GM12878 (cell line): Measurements from ENCODE around the gene BPIFA1. TPM values are rescaled to one million over a fixed set of nuclear protein-coding genes. Genes with fewer than 3 reads are reported as not detected.

Source experiments
- ATAC-seq: fragments of 200-7000 bp; cut with Tn5 transposase; 3 replicates; pipeline ENCODE4 v1.9.1; 2020; ENCODE audit warnings: mild to moderate bottlenecking, moderate library complexity
- BruUV-seq: library from RNA; stranded (reverse); fragments of 400-500 nt; replicated peaks from 2 replicates; lab custom pipeline; 2021; lab: Mats Ljungman, UMichigan
- CTCF ChIA-PET: fragments of 300-600 bp; sonication (Branson Sonifier 250); formaldehyde crosslinking; extraction: SDS; loops from one replicate; lab custom pipeline; 2021; ENCODE audit warnings: inconsistent platforms; lab: Yijun Ruan, JAX
- POLR2A ChIA-PET: fragments of 350-600 bp; formaldehyde crosslinking; extraction: SDS; loops from one replicate; lab custom pipeline; 2021; ENCODE audit warnings: inconsistent platforms; lab: Charles Lee
- RAD21 ChIA-PET: fragments of 300-600 bp; sonication (Branson Sonifier 250); formaldehyde crosslinking; loops from one replicate; lab custom pipeline; 2023; ENCODE audit warnings: antibody characterized with exemption; ENCODE audit not compliant: unreplicated experiment; lab: Charles Lee
- SMC1A ChIA-PET: fragments of 300-600 bp; sonication (Branson Sonifier 250); formaldehyde crosslinking; loops from one replicate; lab custom pipeline; 2023; ENCODE audit not compliant: unreplicated experiment, uncharacterized antibody; lab: Charles Lee
- DNase-seq: peaks from one replicate; pipeline ENCODE4 v3.0.0-alpha.2; 2011; ENCODE audit warnings: low read depth, low spot score
- FAIRE-seq: peaks from 3 replicates; lab custom pipeline; 2011; peaks lifted over from hg19 to GRCh38; lab: Jason Lieb, UNC
- H2AFZ ChIP-seq: 2 replicates; pipeline ENCODE4 v1.6.0; 2011; ENCODE audit warnings: low read depth, low read length, control low read depth; ENCODE audit not compliant: control insufficient read depth
- H3K27ac ChIP-seq: 2 replicates; pipeline ENCODE4 v1.5.1; 2011; ENCODE audit warnings: control low read depth; ENCODE audit not compliant: control insufficient read depth, insufficient read depth
- H3K27me3 ChIP-seq, 2 experiments: replicated peaks in 1 of 2; 2 replicates each; pipeline versions ENCODE4 v1.6.0 to v1.6.1; 2011; ENCODE audit warnings: low read length in 1 of 2; ENCODE audit not compliant: control insufficient read depth in 2 of 2, insufficient read depth in 2 of 2
- H3K36me3 ChIP-seq, 2 experiments: 2 replicates each; pipeline ENCODE4 v1.5.1; 2011; ENCODE audit warnings: low read length in 1 of 2; ENCODE audit not compliant: control insufficient read depth in 2 of 2, insufficient read depth in 2 of 2
- H3K4me1 ChIP-seq: 2 replicates; pipeline ENCODE4 v1.6.1; 2011; ENCODE audit warnings: mild to moderate bottlenecking, low read length, moderate library complexity, mixed read lengths; ENCODE audit not compliant: control insufficient read depth, insufficient read depth
- H3K4me2 ChIP-seq: 2 replicates; pipeline ENCODE4 v1.6.0; 2011; ENCODE audit warnings: control low read depth; ENCODE audit not compliant: control insufficient read depth, insufficient read depth
- H3K4me3 ChIP-seq: fragments of 200-600 bp; sonication (generic); 2 replicates; pipeline ENCODE4 v1.5.1; 2016
- H3K79me2 ChIP-seq: 2 replicates; pipeline ENCODE4 v1.6.0; 2011; ENCODE audit warnings: low read length; ENCODE audit not compliant: control insufficient read depth, insufficient read depth
- H3K9ac ChIP-seq: 2 replicates; pipeline ENCODE4 v1.8.0; 2011; ENCODE audit warnings: low read length, control low read depth, mixed read lengths; ENCODE audit not compliant: control insufficient read depth, insufficient read depth
- H3K9me3 ChIP-seq: replicated peaks from 3 replicates; pipeline ENCODE4 v1.5.1; 2011; ENCODE audit warnings: mild to moderate bottlenecking, low read length; ENCODE audit not compliant: control insufficient read depth, insufficient read depth
- H4K20me1 ChIP-seq: 2 replicates; pipeline ENCODE4 v1.6.0; 2011; ENCODE audit not compliant: control insufficient read depth, insufficient read depth
- ATF3 ChIP-seq: IDR thresholded peaks from 2 replicates; pipeline ENCODE4 v1.6.1; 2011; ENCODE audit warnings: low read depth, mild to moderate bottlenecking, low read length, moderate library complexity, borderline replicate concordance; ENCODE audit errors: extremely low read depth
- BHLHE40 ChIP-seq, 2 experiments: fragments of 450-650 bp in 1 of 2; IDR thresholded peaks; 2 replicates each; pipeline ENCODE4 v1.6.1; 2011 to 2017; ENCODE audit warnings: low read depth in 2 of 2, borderline replicate concordance in 1 of 2, improper control_type of control experiment in 1 of 2, low read length in 1 of 2, mild to moderate bottlenecking in 1 of 2
- CHD4 ChIP-seq: fragments of 200-600 bp; sonication (generic); IDR thresholded peaks from 2 replicates; pipeline ENCODE4 v1.6.1; 2016; ENCODE audit warnings: mild to moderate bottlenecking
- HCFC1 ChIP-seq: fragments of 150-350 bp; IDR thresholded peaks from 2 replicates; pipeline ENCODE4 v1.6.1; 2014; ENCODE audit warnings: low read length
- JUND ChIP-seq: IDR thresholded peaks from 2 replicates; pipeline ENCODE4 v1.6.1; 2012; ENCODE audit warnings: low read depth, mild to moderate bottlenecking, low read length, improper control_type of control experiment, moderate library complexity
- MAX ChIP-seq: IDR thresholded peaks from 2 replicates; pipeline ENCODE4 v1.6.1; 2012; ENCODE audit warnings: low read depth, low read length, improper control_type of control experiment
- PAX5 ChIP-seq: IDR thresholded peaks from 2 replicates; pipeline ENCODE4 v1.6.1; 2011; ENCODE audit warnings: low read depth, low read length, borderline replicate concordance
- SIX5 ChIP-seq: IDR thresholded peaks from 2 replicates; pipeline ENCODE4 v1.6.1; 2011; ENCODE audit warnings: mild to moderate bottlenecking, low read depth, low read length, moderate library complexity; ENCODE audit not compliant: severe bottlenecking
- SP1 ChIP-seq: IDR thresholded peaks from one replicate; pipeline ENCODE4 v1.6.1; 2011; ENCODE audit warnings: low read depth, low read length
- TAF1 ChIP-seq: IDR thresholded peaks from 2 replicates; pipeline ENCODE4 v1.6.1; 2011; ENCODE audit warnings: mild to moderate bottlenecking, low read depth, low read length, borderline replicate concordance
- ZBED1 ChIP-seq: IDR thresholded peaks from 2 replicates; pipeline ENCODE4 v1.6.1; 2016; ENCODE audit warnings: borderline replicate concordance
- ZNF592 ChIP-seq: fragments of 450-650 bp; IDR thresholded peaks from 2 replicates; pipeline ENCODE4 v1.6.1; 2017; ENCODE audit warnings: mild to moderate bottlenecking, moderate library complexity
- ZNF622 ChIP-seq: fragments of 450-650 bp; IDR thresholded peaks from 2 replicates; pipeline ENCODE4 v1.6.1; 2017; ENCODE audit warnings: mild to moderate bottlenecking, inconsistent platforms
- WGBS: methylation state at CpG from one replicate; pipeline ENCODE4 v1.1.6; 2016; ENCODE audit warnings: low lambda C conversion rate; ENCODE audit not compliant: insufficient replicate concordance, insufficient coverage; ENCODE audit errors: missing lambda C conversion rate; 5-methylcytosine and 5-hydroxymethylcytosine counted together
- in situ Hi-C: fragments of 300-500 bp; cut with MboI; formaldehyde crosslinking; loops from 9 replicates; pipeline ENCODE4 v1.14.3; 2018; ENCODE audit warnings: mixed read lengths
- intact Hi-C: fragments of 100-400 bp; cut with micrococcal nuclease; formaldehyde crosslinking; loops from one replicate; pipeline ENCODE4 v1.14.2; 2022; ENCODE audit not compliant: unreplicated experiment
- polyA plus RNA-seq, 11 experiments: library from polyadenylated mRNA; depleted of rRNA in 4 of 11; unstranded in 6 of 11; stranded (reverse) in 5 of 11; fragments of >200 nt; fragmentation: Nextera tagmentation in 4 of 11; fragmentation: Illumina TruSeq in 1 of 11; extraction: Ambion mirVana in 4 of 11; extraction: Trizol in 1 of 11; gene quantifications; 1 replicate in 1 of 11; 2 replicates in 10 of 11; pipeline versions ENCODE4 v1.2.1 to v1.2.3, GENCODE V29; 2011 to 2016; ENCODE audit warnings: inconsistent platforms in 2 of 11, missing spikeins in 2 of 11, low read depth in 1 of 11
- total RNA-seq, 4 experiments: library from RNA; depleted of rRNA in 3 of 4; stranded (reverse); fragments of >200 nt in 3 of 4; fragmentation: Illumina TruSeq in 1 of 4; extraction: Trizol in 1 of 4; gene quantifications; 2 replicates each; pipeline versions ENCODE4 v1.2.1 to v1.2.3, GENCODE V29; 2013 to 2021

The BPIFA1 gene
- total and polyA plus RNA-seq, 10 of the 15 experiments (the other 5 are each of a cell fraction or from before 2014, with no cell fraction given), result not detected

GRCh38 chr20:33287884-33288283 lies 52.1 kb downstream of the BPIFA1 start (continued):
- no peak for TF ChIP-seq ATF3

- no peaks in the 10 kb centered on the region for H3K27me3 ChIP-seq
- no peaks in the 10 kb centered on the region for H3K9me3 ChIP-seq
- H3K79me2 ChIP-seq, result no peaks in the 10 kb centered on the region
- H2AFZ ChIP-seq, result no peak overlapping the region
- ChIA-PET RAD21 (no interaction called here), SMC1A (interaction anchor here (1.8 kb wide), 1 partner anchor 12 kb away, joined by 5 read pairs; no protein-coding TSS in a partner anchor), POLR2A (no interaction called here), CTCF (interaction anchor here (1.2 kb wide), 1 partner anchor 10 kb away, joined by 3 read pairs; no protein-coding TSS in a partner anchor)
- FAIRE-seq (no peak), ATAC-seq (no peak), DNase-seq (no peak)
- H3K4me3 ChIP-seq, result no peak overlapping the region
- WGBS, result 71% methylated on average over 13 of the region's 13 CpGs
- H4K20me1 ChIP-seq, result no peaks in the 10 kb centered on the region; the same call in 1 of the 2 replicates
- no peak overlapping the region for H3K27ac ChIP-seq
- BruUV-seq, result no TSS peak
- intact Hi-C loops, result loop anchor here (5.0 kb wide), 1 partner anchor 499 kb away; no protein-coding TSS in a partner anchor
- H3K4me1 ChIP-seq, result no peaks in the 10 kb centered on the region
- H3K36me3 ChIP-seq, result no peaks in the 10 kb centered on the region
- TF ChIP-seq HCFC1 (no peak), ZBED1 (no peak), TAF1 (no peak), MAX (no peak), ZNF592 (no peak), CHD4 (no peak), SP1 (no peak), JUND (no peak), BHLHE40 (IDR thresholded peaks at IDR 0.05; ENCODE audit: borderline replicate concordance in 1 of 2, low read depth in 2 of 2, low read length in 1 of 2) (no peak), PAX5 (no peak), ATF3 (no peak), SIX5 (no peak), ZNF622 (no peak)
- no peak overlapping the region for H3K4me2 ChIP-seq
- no peak overlapping the region for H3K9ac ChIP-seq
- in situ Hi-C loops, result no loop called here
These were observed 55.1 kb downstream of the BPIFA1 start for GRCh38 chr20:33290852-33291251.
